HG03432 (cell line): Measurements from ENCODE around the gene MYO1D.
"Not testable (repeated sequence)": the region's sequence is repeated elsewhere in the genome, so short reads cannot be mapped to it uniquely, and the experiment has no call there.

Experiments used
- ATAC-seq: cut with Tn5 transposase; IDR thresholded peaks from one replicate; pipeline ENCODE4 v1.9.1; 2021; ENCODE audit warnings: mild to moderate bottlenecking, moderate library complexity; ENCODE audit not compliant: unreplicated experiment

The MYO1D gene

DNA sequence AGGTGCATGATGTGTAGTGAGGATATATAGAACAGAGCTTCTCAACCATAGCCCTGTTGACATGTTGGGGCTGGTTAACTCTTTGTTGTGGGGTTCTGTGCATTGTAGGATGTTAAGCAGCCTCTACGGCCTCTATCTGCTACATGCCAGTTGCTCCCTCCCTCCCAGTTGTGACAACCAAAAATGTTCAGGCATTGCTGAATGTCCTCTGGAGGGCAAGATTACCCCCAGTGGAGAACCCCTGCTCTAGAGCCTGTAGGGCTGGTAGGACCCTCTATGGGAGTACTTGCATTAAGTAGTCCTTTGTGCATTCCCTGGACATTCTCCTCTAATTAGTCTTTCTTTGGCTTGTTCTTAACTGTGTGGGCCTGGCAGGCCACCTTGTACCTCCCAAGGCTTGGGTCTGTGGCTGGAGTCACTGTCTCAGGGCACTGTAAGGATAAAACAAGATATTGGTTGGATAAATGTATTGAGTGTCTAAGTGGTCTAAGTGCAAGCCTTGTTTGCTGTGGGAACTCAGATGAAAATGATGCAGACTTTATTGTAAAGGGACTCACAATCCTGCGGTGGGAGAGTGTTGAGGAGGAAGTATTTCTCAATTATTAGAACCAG, 19.8 kb upstream of the MYO1D start:
- no peak for ATAC-seq

DNA sequence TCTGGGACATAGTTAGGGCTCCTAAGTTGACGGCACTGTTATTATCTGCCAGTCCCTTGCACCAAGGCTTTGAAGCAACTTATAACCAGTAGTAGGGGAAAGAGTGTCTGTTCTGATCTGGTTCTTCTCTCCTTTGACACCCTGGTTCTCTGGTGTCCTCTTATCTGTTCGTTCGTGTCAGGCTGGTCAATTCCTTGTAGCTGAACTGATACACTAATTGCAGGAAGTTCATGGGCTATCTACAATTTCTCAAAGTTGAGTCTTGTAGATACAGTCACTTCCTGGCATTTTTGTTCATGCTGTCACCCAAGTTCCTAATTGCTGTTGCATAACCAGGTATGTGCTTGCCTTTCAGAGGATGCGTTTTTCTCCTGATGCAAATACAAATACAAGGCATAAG, 17.3 kb upstream of the MYO1D start:
- ATAC-seq = no peak

DNA sequence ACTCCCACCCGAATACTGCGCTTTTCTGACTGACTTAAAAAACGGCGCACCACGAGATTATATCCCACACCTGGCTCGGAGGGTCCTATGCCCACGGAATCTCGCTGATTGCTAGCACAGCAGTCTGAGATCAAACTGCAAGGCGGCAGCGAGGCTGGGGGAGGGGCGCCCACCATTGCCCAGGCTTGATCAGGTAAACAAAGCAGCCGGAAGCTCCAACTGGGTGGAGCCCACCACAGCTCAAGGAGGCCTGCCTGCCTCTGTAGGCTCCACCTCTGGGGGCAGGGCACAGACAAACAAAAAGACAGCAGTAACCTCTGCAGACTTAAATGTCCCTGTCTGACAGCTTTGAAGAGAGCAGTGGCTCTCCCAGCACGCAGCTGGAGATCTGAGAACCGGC, 10.5 kb upstream of the MYO1D start:
- ATAC-seq = not testable (repeated sequence)

DNA sequence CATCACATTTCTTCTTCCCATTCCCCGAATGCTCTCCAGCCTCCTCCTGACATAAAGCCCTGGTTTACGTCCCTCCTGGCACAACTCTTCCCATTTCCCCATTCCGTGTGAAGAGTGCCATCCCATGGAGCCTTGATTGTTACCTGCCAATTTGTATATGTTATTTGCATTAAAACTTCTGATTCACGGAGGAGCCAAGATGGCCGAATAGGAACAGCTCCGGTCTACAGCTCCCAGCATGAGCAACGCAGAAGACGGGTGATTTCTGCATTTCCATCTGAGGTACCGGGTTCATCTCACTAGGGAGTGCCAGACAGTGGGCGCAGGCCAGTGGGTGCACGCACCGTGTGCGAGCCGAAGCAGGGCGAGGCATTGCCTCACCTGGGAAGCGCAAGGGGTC, 10.0 kb upstream of the MYO1D start:
- ATAC-seq = not testable (repeated sequence)

DNA sequence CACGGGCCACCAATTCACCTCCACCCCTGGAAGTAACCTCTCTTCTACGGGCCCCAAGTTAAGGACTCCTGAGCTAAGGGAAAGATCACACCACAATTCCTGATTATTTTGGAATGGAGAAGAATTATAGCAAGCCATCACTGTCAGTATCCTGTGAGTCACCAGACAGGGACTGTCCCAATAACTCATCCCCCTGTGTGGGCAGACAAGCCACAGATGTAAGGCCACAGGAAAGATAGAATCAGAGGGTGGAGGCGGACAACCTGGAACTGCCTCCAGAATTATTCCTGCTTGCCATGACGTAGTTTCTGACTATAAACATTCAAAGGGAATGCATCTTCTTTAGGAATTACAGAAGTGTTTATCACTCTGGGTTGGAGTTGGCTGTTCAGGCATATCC, 5.8 kb upstream of the MYO1D start:
- no peak for ATAC-seq

DNA sequence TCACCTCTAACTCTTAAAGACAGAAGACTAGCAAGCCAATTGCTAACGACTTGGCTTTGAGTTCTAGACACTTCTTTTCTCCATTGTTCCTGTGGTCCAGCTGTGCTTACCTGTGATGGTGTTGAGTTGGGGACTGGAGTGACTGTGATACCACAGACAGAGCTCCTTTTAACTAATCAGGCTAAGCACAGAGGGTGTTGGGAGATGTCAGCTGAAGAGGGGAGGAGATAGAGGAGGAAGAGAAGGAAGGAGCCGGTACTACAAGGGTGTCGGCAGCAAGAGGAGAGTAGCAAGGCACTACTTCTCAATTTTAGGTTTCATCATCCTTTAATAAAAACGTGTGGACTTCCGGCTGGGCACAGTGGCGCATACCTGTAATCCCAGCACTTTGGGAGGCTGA, 5.1 kb upstream of the MYO1D start:
- ATAC-seq = no peak

DNA sequence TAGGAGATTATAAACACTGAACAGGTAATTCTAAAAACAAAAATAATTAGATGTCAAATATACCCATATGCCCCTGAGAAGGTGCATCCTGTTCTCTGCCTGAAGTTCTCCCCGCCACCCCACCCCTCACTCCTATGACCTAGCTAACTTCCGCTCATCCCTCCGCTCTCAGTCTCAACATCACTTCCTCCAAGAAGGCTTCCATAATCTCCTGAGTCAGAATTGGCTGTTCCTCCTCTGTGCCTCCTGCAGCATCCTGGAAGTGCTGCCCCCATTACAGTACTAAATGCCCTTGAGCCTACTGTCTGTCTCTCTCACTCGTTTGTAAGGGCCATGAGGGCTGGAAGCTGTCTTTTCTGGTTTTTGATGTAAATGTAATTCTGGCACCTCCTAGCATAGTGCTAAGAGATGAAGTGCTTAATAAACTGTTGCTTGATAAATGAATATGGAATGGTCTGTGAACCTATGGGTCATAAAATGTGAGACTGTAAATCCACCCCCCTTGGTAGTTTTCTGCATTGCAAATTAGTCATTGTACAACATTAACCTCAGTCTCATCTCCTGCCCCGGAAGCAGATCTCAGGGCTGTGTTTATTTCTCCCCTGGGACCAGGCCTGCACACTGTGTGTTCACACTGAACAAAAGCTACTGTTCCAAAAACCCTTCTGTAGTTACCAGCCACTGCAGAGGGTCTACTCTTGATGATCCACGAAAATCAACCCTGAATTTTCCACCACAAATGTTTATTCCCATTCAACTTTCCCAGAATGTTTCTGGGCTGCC, 3.9 kb upstream of the MYO1D start:
- ATAC-seq = no peak

DNA sequence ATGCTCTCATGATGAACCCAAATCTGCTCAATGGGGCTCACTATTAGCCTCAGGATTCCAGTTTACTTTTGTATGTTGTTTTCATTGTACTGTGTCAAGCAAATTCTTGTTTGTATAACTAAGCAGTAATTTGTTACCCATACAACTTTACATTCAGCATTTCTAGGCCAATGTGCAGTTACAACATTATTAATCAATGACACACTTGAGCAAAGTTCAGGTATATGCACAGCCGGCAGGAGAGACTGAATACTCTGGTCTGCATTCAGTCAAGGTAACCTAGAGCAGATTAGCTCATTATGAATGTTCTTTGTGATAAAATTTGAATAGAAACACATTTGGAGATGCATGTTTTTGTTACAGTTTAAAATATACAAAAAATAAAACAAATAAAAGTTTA, 2.2 kb upstream of the MYO1D start:
- no peak for ATAC-seq

DNA sequence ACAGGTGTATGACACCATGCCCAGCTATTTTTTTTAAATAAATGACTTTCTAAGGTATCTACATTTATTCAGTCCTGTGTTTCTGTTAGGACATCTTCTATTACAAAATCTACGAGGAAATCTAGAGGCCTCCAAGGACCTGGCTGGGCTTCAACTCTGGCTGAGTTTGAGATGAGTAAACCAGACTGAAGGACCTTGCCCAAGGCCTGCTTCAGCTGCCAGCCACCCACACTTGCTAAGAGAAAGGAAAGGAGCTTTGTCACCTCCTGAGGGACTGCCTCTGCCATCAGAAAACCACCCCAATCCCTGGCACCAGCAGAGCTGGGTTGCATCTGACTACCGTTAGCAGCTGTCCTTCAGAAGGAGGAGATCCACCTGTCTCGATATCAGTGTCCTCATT, 1.3 kb upstream of the MYO1D start:
- no peak for ATAC-seq

DNA sequence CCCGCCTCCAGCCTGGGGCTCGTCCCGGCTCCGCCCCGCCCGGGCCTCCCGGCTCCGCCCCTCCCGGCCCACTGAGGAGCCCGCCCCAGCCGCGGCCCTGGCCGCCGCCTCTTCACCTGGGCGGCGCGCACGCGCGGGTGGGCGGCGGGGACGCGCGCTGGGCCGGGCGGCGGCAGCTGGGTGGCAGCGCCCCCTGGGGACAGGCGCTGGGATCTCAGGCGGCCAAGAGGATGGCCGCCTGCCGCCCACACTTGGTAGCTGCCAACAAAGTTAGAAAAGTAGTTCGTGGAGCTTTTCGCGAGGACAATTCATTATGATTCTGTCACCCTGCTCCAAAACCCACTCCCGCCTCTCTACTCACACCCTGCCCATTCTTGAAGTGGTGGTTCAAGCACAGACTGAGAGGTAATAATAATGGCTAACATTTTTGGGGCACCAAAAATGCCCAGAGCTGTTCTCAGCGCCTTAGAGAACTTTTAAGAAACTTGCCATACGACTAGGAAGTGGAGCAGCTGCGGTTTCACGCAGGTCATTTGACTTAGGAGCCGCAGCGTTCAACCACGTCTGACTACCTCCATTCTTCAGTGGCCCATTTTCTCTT, 340 bp upstream of the MYO1D start:
- ATAC-seq = peak; percentile 91

DNA sequence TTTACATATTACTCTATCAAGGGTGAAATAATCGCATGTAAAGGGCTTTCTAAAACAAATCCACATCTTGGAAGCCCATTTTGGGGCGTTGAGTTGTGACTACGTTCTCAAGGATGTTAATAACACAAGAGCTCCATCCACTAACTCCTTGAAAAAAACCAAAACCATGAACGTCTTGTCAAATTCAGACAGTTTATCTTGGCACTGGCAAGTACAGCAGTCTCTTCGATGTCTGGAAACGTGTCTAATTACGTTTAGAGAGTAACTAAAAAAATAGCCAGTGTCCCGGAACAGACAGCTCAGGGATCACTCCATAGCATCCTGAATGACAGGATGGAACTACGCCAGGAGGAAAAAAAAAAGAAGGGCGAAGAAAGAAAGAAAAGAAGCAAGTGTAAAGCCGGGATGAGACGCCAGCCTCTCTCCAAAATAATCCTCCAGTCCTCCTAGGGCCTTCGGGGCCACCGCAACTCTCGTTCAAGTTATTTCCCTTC, 954 bp downstream of the MYO1D start:
- ATAC-seq = no peak

DNA sequence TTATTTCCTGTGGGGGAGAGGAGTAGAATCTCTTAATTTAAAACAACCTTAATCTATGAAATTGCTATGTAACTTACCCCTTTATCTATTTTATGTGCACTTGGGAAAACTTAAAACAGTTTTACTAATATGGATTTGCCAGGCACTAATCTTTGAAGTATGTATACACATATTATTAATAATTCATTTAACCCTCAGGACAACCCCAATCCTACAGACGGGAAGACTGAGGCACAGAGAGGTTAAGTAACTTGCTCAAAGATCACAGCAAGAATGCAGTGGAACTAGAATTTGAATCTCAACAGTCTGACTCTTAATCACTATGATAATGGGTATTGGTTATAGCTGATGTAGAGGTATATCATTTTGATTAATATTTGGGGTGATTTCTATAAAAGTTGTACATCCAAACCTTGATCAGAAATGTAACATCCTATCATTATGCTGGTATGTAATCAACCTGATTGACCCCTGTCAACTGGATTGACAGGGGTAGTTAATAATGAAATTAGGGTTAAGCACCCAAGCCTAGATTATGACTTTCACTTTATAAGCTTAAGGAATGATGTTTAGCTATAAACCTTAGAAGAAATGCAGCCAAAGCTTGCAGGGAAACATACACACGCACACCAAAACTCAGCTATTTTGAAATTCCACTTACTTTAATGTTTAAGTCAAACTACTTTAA, 1.6 kb downstream of the MYO1D start:
- no peak for ATAC-seq

DNA sequence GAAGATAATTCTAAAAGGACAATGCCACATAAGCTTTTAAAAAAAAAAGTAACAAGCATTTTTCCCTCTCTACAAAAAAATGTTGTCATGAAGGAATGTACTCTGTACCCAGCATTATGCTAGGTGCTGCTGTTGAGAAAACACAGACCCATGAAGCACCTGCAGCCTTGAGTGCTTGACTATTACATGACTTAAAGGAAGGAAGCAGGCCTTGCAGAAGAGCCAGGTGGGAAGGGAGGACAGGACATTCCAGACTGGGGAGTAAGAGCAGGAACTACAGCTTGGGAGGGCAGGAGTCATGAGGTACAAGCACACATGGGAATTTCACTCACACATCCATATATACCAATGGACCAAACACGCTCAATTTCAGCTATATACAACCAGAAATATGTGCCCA, 3.8 kb downstream of the MYO1D start:
- no peak for ATAC-seq

DNA sequence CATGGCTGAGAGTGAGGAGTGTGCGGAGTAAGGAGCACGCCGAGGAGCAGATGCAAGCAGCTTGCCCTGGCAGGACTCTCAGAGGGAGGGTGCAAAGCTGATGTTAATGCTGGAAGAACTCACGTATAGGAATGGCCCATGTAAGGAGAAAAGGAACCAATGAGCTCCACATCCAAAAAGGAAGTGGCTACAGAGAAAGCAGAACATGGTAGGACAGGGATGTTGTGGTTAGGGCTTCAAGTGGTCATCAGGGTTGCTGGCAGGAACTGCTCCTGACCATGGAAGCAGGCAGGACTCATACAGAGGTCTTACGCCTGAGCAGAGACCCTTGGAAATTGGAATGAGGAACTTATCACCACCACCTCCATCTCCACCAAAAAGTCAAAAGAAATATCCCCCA, 5.2 kb downstream of the MYO1D start:
- ATAC-seq = no peak

DNA sequence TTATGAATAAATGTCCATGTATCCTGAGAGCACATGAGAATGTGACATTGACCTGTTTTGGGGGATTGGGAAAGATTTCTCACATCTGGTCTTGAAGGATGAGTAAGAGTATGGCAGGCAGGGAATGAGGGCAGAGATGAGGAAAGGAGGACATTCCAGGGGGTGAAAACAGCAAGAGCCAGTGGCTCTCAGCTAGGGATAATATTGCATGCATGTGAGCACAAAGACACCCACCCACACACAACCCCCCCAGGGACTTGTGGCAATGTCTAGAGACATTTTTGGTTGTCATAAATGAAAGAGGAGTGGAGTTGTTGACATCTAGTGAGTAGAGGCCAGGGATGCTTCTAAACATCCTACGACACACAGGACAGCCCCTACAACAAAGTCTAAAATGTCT, 6.0 kb downstream of the MYO1D start:
- no peak for ATAC-seq

DNA sequence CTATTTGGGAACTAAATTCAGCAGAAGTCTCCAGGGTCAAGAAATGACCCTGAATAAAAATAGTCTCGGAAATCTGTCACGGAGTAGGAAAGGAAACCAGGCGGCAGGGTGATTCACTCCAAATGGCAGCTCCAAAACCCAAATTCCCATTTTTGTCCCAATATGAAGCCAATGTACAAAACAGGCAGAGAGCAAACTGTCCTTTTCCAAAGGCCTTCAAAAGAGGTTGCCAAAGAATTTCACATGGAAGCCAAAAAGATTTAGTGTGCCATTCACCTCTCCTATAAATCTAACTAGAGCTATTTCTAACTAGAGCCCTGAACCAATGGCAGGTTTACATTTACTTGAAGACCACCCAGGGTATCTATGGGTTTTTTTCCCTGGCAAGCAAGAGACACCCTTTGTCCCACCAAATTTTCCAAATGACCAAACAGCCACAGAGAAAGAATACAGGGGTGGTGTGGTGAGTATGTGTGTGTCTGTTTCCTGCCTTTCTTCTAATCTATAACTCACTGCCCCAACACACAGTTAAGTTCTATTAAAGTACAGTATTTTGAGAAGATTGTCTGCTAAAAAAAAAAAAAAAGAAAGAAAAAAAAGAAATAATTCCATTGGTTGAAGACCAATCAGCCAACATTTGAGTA, 6.8 kb downstream of the MYO1D start:
- ATAC-seq = no peak

DNA sequence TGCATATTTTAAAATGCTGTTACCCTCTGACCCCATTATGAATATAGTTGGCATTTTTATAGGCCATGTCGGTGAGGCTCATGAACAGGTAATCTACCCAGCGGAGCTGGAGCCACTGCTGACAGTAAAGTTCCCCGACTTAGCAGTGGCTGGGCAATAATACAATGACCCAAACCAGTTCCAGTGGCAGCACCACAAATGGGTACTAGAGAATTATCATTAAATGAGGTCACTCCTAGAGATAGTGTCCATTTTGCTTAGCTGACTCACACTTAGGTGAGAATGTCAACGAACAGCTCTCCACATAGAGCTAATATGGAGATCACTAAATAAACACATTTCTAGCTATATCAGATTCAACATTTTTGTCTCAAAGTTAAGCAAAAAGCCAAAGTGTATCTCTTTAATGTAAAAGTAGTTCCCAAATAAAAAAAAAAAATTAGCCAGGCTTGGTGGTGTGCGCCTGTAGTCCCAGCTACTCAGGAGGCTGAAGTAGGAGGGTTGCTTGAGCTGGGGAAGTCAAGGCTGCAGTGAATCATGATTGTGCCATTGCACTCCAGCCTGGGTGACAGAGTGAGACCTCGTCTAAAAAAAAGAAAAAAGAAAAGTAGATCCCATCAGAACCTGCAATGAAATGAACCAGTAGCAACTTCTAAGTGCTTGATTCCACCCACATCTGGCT, 7.4 kb downstream of the MYO1D start:
- ATAC-seq = no peak

DNA sequence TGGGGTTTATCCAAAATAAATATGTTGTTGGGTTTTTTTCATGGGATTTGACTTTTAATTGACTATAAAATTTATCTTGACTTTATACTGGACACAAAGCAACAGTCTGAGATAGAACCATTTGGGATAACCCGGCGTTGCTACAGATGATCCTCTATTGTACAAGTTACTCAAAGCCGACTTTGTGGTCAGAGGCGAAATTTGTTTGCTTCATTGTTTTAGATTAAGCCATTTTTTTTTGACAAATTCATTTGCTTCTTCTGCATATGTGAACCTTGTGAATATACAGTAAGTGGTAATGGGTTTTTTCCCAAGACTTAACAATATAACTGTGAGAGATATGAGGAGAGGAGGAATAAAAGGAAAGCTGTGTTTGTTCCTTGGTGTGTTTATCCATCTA, 11.8 kb downstream of the MYO1D start:
- ATAC-seq = no peak

DNA sequence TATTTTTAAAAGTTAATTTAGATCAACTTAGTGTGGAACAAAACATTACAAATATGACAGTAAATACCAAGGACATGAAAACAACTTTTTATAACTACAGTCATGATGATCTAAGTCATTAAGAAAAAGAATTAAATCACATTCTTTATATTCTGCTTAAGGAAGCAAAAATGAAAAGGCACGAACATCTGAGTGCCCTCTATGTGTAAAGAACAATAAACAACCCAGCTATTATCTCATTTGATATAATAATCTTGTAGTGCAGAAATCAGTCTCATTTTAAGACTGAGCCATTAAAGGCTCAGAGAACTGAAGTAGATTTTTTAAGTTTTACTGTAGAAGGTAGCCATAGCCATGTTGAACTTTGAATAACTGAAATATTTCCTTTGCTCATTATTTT, 13.4 kb downstream of the MYO1D start:
- ATAC-seq = no peak

DNA sequence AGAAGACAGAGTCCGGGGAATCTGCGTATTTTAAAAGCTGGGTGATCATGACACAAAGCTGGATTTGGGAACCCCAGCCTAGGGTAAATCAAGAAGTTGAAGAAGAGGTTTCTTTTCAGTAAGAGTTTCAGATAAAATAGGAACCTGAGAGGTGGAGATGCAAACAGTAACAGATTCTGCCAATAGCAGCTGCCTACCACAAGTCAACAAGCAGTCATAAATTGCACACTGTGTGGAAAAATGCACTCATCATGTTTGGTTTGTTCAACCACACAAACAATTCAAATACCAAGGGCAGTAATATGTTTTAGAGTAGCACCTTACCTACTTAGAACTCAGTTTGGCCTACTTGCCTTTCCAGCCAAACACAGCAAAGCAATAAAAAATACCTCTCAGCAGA, 14.0 kb downstream of the MYO1D start:
- ATAC-seq = no peak

DNA sequence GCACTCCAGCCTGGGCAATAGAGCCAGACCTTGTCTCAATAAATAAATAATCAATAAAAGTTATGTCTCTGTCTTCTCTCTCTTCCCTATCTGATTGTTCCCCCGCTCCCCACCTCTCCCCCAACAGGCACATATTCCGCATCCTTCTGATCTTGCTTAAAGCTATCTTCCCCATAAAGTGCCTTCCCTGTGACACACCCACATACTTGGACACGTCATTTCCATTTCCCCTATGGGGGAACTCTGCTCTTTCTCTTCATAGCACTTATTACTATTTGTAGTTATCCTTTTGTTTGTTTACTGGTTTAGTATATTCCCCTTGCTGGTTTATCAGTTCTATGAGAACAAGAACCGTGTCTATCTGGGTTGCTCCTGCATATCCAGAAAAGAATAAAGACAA, 14.9 kb downstream of the MYO1D start:
- no peak for ATAC-seq
